HPDE6-E6E7 (cell line): ENCODE results near the gene PYGB.
"Not testable (repeated sequence)": the region's sequence is repeated elsewhere in the genome, so short reads cannot be mapped to it uniquely, and the experiment has no call there.

Experiments used
- DNase-seq: peaks from one replicate; pipeline ENCODE4 v3.0.0; 2011; ENCODE audit warnings: missing footprints; ENCODE audit errors: extremely low spot score

PYGB gene

DNA sequence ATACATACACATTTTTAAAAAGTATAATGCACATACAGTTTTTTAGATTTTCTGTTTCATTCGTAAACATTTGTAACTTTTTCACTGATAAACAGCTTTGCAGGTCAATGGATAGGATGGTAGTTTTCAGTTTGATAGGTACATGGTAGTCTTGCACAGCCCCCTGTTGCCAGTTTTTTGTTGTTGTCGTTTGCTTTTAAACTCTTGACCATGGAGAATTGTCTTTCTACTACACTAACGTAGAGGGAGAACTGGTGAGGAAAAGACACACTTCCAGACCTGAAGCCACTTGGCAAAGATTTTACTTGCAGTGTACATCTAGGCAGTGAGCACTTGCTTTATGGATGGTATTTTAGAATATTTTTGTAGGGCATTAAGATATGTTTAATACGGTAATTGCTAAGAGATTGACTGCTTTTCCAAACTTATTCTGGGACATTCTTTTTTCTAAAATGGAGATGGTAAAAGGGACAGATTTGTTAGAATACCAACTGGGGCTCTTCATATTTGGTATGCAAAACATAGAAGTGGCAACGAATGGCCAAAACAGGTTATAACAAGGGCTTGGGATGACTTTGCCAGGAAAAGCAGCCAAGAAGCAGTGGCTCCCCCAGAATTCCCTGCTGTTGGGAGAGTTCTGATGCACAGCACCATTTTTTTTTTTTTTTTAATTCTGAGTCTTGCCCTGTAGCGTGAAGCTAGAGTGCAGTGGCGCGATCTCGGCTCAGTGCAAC is 1.5 kb downstream of the PYGB start:
- DNase-seq = no peak

DNA sequence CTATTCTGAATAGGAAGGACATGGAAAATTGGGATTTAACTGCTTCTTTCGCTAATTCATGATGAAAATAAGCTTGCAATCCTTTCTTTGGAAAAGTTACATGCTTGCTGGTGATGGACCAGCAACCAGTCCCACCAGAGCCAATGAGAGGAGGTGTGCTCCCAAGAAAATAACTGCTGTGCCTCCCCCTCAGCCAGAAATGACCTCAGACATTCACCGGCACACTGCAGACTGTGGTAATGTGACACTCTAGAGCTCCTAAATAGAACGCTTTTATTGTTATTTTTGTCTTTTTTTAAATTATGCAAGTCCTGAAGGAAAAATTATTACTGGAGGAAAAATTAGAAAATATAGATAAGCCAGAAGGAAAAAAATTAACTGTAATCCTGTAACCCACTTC is 2.6 kb downstream of the PYGB start:
- DNase-seq = no peak

DNA sequence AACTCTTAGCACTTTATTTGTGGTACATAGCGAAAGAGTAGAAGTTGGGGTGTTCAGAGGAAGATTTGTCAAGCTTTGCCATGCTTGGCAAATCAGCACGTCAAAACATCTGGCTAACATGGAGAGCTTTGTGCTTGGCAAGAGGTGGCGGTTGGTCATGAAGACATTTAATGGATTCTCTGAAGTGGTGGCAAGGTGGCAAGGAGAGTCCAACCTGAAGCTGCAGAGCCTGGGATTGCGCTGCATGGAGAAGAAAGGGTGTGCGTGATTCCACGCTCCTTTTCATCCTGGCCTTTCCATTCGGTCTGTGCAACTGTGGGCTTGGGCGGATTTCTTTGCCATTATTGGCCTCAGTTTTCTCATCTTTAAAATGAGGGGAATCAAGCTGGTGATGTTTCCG is 3.1 kb downstream of the PYGB start:
- DNase-seq = no peak

DNA sequence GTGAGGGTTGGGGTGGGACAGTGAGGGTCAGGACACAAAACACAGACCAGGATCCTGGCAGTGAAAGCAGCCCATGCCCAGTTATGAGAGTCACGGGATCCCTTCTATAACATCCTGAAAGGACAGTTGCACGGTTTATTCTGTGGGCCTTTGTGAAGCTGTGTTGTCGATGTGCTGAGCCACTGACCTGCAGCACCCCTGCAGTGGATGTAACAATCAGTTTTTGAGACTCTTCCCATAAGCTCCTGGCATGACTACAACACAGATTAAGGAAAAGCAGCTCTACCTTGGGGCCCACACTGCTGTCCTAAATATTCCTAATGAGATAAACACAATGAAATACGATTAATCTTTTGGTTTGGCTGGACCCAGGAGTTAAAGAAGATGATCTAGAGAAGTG is 3.7 kb downstream of the PYGB start:
- DNase-seq = no peak

DNA sequence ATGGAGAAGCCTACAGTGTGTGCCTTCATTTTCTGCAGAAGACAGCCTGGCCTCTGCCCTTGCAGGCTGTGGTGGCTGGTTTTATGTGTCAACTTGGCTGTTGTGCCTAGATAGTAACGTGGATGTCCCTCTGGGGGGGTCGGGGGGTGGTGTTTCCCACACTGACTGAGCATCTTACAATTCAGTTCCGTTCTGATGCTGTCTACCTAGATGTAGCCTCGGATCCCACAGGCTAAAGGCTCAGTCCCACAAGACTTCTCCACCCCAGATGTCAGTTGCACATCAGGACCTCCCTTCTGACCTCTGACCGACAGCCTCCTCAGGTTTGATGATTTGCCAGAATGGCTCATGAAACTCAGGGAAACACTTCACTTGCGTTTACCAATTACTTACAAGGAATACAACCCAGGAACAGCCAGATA is 4.4 kb downstream of the PYGB start:
- no peak for DNase-seq

DNA sequence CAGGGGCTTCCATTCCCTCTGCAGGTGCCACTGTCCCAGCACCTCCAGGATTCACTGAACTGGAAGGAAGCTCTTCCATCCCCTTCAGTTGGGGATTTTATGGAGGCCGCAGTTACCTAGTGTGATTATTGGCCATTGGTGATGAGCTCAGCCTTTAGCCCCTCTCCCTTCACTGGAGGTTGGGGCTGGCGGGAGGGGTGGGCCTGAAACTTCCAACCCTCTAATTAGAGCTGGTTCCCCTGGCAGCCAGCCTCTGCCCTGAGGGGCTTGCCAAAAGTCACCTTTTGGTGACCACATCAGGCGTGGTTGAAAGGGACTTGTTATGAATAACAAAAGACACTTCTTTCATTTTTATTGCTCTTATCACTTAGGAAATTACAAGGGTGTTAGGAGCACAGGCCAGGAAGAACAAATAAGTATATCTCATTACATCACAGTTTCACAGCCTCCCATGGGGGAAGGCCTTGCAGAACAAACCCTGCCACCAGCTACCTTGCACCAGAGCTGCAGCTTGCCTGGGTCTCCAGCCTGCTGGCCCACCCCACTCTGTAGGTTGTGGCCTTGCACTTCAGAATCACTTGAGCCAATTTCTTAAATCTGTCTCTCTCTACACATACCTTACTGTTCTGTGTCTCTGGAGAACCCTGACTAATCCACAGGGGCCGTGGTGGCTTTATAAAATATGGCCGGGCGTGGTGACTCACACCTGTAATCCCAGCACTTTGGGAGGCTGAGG is 5.0 kb downstream of the PYGB start:
- DNase-seq = no peak

DNA sequence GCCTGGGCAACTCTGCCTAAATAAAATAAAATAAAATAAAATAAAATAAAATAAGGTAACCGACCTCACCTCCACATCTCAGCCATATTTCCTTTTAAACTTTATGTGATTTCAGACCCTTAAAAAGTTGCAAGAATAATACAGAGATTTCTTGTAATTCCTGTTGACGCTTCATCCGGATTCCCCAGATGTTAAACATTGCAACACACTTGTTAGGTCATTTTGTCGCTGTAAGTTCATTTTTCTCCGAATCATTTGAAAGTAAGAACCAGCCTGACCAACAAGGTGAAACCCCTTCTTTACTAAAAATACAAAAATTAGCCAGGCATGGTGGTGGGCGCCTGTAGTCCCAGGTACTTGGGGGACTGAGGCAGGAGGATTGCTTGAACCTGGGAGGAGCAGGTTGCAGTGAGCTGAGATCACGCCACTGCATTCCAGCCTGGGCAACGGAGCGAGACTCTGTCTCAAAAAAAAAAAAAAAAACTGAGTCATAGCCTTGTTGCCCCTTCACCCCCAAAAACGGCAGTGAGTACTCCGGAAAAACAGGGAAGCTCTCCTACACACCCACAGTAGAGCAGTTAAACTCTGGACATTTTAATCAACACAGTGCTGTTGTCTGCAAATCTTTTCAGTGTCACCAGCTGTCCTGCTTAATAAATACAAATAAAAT is 5.9 kb downstream of the PYGB start:
- no peak for DNase-seq

DNA sequence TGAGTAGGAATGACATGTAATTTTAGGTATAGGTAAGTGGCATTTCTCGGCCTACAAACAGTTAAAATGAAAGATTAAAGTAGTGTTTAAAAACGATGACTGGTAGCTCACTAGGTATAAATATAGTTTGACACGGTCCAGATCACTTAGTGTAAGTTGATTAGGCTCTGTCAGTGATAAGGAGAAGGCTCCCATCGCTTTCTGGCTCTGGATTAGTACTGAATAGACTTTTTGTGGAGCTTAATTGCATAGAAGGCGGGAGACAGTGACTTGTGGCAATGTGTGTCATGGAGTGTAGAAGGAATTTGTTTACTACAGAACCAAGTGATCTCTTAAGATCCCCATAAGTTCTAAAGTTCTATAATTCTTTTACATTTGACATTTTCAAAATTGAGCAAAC is 6.7 kb downstream of the PYGB start:
- no peak for DNase-seq

DNA sequence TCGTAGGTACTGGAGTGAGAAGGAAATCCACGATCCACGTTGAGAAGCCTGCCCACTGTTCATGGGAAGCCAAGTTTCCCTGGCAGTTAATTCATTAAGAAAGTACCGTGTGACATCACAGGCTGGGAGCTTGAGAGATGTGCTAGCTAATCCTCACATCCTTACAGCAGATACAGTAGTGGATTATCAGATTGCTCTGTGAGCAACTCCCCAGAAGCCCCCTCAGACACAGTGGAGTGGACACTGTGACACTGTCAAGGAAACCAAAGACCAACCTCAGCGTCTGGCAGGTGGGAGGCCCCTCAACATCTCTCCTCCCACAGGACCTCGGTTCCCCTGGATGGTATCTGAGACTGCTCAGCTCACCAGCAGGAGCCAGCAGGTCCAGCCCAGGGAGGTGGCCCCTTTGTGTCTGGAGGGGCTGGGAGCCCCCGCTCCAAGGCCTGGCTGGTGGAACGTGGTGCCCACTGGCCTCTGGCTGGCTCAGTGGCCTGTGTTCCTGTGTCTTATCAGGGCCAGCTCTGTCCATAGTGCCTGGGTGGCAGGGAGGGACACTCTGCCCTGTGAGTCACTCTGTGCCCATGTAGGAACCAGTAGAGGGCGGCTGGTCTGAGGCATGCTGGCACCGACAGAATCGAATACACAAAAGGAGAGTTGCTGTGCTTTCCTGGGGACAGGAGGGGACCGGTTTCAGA is 7.2 kb downstream of the PYGB start:
- no peak for DNase-seq

DNA sequence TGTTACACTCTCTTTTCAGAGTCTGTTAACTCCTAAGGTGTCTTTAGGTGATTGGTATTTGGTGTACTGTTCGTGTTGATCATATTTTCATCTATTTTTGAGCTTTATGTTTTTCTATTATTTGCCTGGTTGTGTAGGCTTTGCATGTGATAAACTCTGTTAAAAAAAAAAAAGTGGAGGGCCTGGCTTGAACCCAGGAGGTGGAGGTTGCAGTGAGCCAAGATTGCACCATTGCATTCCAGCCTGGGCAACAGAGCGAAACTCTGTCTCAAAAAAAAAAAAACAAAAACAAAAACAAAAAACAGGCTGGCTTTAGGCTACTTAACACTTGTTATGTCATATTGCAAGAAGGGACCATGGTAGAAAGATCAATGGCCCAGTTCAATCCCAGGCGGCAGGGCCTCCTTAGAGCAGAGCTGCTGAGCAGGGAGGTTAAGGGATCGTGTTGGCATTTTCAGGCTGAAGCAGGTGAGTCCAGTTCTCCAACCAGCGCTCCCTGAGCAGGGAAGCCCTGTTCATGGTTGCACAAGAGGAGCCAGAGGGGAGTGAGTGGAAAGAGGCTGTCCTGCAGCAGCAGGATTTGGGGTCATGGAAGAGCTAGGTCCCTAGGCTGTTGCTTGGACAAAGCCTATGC is 8.5 kb downstream of the PYGB start:
- no peak for DNase-seq

DNA sequence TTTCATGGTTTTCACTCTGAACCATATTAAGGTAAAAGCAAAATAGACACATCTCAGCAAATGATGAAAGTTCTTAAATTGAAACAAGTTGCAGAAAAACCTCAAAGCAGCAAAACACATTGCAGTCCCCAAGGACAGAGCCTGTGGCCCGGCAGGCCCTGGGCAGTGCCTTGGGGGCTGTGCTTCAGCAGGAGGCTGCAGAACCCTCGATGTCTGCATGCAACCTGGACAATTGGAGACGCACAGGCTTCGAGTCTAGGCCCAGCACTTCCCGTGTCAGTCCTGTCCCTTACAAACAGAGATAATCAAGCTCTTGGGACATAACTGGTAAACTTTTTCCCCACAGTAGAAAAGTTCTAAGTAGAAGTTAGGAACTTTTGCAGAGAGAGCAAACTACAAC is 9.2 kb downstream of the PYGB start:
- no peak for DNase-seq

DNA sequence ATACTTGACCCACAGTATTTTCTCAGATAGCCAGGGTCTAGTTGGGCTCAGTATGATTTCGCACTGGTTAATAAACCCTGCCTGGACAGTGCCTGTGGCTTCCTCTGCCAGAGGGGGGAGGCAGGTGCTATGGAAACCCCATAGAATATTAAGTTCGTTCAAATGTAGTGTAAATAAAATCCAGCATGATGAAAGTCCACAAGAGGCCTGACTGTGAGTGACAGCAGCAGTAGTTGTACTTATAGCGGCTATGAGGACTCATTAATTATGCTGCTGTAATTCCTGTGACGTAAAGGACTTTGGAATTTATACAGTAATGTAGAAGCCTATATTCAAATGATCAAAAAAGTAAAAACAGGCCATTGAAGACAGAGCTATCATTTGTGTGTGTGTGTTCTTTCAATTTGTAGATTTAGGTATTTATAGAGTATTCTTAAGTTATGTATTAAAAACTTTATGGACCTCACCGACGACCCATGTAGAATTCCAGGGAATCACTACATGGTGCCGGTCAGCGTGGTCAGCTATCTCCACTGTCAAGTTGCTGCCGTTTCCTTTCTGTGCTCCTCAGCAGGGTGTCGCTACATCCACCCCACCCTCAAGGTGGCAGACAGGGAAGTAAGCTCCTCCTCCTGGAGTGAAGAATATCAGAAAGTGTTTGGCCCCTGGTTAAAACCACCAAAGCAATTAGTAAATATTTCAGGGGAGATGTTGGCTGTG is 10.0 kb downstream of the PYGB start:
- DNase-seq = no peak

DNA sequence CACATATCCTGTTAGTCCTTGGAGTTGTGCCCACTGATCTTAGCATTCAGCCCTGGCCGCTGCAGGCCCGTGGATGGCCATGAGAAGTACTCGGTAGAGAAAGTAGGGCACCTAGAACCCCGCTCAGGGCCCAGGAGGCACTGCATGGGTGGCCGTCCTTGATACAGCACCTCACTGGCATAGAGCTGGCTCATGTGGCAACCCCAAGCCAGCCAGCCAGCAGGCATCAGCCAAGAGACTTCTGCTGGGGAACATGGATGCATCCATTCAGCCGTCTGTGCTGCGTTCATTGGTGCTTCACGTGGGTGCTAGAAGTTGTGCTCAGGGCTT is 10.6 kb downstream of the PYGB start:
- no peak for DNase-seq

DNA sequence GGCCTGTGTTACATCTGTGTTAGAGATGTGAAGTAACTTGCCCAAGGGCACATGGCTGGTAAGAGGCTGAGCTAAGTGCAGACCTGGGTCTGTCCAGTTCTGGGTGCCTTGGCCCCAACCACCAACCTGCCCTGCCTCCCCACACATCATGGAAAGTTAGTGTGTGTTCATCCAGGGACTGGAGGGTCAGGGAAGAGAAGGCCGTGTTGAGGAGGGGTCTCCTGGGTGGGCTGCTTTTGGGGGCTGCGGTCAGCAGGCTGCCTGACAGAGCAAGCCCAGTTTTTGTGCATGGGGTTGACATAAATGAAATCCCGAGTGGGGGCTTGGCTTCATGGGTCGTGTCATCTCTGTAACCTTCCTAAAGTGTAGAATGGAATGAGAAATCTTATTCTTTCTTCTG is 10.9 kb downstream of the PYGB start:
- DNase-seq = no peak

DNA sequence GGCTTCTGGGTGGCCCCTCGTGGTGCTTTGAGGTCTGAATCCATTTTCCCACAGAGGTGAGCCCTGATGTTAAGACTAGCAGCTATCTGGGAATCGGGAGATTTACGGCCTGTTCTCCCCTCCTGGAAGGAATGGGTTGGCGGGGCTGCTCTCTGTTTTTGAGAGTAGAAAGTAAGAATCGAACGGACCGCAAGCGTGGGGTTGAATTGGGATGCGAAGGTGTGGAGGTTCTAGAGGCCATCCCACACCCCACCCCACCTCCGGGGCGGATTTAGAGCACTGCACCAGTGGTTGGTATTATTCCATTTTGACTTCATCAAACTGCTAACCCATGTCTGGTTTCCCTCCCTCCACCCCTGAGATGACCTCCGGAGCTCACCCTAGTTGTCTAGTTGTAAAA is 11.5 kb downstream of the PYGB start:
- DNase-seq = no peak

DNA sequence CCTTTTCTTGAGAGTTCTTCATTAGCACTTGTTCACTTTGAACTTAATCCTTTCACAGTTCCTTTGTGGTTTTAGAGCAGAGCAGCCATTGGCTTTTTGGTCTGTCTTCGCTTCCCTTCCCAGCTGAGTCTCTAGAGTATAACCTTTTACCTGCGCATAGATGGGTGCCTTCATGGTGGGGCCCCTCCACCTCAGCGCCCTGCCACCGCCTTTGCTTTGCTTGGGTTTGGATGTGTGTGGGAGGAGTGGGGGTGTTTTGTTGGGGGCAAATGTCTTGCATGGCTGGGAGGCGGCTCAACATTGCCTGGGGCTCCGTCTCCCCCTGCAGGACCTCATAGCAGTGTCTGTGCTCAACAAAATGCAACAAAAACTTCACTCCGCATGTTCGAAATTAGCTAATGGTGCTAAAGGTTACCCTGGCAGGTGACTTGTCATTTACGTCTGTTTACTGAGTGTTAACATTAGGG is 11.9 kb downstream of the PYGB start:
- no peak for DNase-seq

DNA sequence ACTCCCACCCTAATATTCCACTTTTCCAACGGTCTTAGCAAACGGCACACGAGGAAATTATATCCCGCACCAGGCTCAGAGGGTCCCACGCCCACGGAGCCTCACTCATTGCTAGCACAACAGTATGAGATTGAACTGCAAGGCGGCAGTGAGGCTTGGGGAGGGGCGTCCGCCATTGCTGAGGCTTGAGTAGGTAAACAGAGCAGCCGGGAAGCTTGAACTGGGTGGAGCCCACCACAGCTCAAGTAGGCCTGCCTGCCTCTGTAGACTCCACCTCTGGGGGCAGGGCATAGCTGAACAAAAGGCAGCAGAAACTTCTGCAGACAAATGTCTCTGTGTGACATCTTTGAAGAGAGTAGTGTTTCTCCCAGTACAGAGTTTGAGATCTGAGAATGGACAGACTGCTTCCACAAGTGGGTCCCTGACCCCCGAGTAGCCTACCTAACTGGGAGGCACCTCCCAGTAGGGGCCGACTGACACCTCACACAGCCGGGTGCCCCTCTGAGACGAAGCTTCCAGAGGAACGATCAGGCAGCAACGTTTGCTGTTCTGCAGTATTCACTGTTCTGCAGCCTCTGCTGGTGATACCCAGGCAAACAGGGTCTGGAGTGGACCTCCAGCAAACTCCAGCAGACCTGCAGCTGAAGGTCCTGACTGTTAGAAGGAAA is 13.0 kb downstream of the PYGB start:
- DNase-seq = not testable (repeated sequence)

DNA sequence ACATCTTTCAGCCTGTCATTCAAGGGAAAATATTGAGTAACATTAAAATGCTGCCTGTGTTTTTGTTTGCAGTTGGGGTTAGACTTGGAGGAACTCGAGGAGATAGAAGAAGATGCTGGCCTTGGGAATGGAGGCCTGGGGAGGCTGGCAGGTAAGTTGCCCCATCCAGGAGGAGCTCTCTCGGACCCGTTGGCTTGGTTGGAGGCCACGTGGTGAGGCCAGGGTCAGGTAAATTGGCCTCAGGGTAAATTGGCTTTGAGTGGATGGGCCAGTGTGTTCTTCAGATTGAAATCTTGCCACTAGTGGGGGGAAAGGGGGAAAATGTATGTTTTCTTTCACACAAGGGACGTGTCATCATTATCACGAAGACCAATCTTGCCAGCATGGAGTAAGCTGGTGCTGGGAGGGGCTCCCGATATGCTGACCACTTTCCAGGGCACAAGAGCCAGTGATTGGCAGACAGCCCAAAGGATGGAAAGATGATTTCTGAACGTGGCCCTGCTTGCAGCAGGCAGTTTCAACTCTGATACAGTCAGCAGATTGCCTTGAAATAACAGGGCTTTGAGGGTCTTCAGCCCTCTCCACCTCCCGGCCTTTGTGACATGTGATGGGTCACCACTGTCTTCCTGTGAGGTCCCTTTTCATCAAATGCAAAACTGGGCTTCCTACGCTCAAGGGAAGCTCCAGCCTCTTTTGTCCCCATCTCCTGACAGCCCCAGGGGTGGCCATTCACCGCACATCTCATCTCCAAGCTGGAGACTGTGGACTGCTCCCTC is 21.4 kb downstream of the PYGB start:
- DNase-seq = no peak

DNA sequence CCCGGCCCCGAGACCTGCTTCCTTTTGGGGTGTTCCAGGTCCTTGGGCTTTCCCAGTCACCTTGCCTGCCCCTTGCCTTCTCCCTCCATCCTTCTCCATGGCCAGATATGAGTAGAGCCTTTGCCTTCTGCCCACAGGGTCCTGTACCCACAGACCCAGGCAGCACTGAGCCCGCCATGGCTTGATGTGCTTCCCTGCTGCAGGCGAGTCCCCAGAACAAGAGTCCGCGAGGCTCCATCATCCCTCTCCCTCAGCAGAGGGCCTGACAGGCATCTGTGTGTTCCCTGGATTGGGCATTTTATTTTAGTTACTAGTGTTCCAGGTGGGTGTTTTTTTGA is 21.9 kb downstream of the PYGB start:
- DNase-seq = no peak

DNA sequence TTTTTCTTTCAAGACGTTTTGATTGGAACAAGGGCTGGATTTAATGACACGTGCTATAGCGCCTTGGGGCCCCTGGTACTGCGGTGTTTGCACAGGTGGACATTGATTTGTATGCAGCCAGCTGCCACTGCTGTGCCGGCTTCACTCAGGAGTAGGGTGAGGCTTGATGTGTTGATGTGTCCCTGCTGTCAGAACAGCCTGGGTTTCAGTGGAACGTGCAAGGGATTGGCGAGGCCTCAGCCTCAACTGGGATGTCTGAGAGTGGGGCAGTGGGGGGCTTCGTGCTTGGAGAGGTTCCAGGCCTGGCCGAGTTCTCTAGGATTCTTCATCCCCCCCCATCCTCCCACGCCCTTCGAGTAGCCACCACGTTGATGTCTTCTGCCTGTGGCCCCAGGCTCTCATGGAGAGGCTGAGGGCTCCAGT is 23.0 kb downstream of the PYGB start:
- DNase-seq = no peak
